ENCODE measurements around the gene BCL11A.

The BCL11A gene

GRCh38 chr2:60544062-60544461 is 9.4 kb downstream of the BCL11A start:
- no peak for DNase-seq

GRCh38 chr2:60541056-60541651 is 12.3 kb downstream of the BCL11A start:
- DNase-seq: no peak

GRCh38 chr2:60540074-60540473 is 13.4 kb downstream of the BCL11A start:
- no peak for DNase-seq

GRCh38 chr2:60539140-60539539 is 14.3 kb downstream of the BCL11A start:
- no peak for DNase-seq

- DNase-seq: no peak
Measured at GRCh38 chr2:60538101-60538500, 15.4 kb downstream of the BCL11A start.

- DNase-seq: no peak
Measured at GRCh38 chr2:60536746-60537145, 16.7 kb downstream of the BCL11A start.

GRCh38 chr2:60535685-60536312 is 17.7 kb downstream of the BCL11A start:
- no peak for DNase-seq

- no peak for DNase-seq
Measured at GRCh38 chr2:60534892-60535684, 18.4 kb downstream of the BCL11A start.

- DNase-seq: no peak
Measured at GRCh38 chr2:60534052-60534685, 19.3 kb downstream of the BCL11A start.

- DNase-seq: no peak
Measured at GRCh38 chr2:60533101-60534051, 20.1 kb downstream of the BCL11A start.

- DNase-seq: no peak
Measured at GRCh38 chr2:60532421-60532820, 21.0 kb downstream of the BCL11A start.

GRCh38 chr2:60531701-60532133 is 21.7 kb downstream of the BCL11A start:
- DNase-seq: no peak

- no peak for DNase-seq
Measured at GRCh38 chr2:60530660-60531281, 22.7 kb downstream of the BCL11A start.

- DNase-seq: no peak
Measured at GRCh38 chr2:60529785-60530627, 23.4 kb downstream of the BCL11A start.

GRCh38 chr2:60529136-60529784 is 24.2 kb downstream of the BCL11A start:
- DNase-seq: no peak

- DNase-seq: no peak
Measured at GRCh38 chr2:60528281-60529020, 25.0 kb downstream of the BCL11A start.

GRCh38 chr2:60527762-60528161 is 25.7 kb downstream of the BCL11A start:
- DNase-seq: peak; percentile 57

GRCh38 chr2:60526623-60527022 is 26.8 kb downstream of the BCL11A start:
- no peak for DNase-seq

- DNase-seq: no peak
Measured at GRCh38 chr2:60525899-60526298, 27.6 kb downstream of the BCL11A start.

- DNase-seq: no peak
Measured at GRCh38 chr2:60524874-60525273, 28.6 kb downstream of the BCL11A start.
